IPS-11a (cell line): ENCODE measurements around the gene RPS6KA2.
A peak's percentile ranks its signal among the peaks of the same experiment; 100 is the strongest.

ENCODE experiments used
- H3K4me3 ChIP-seq: one replicate; pipeline ENCODE4 v1.5.1; 2013; ENCODE audit warnings: low read depth, low read length, control low read depth

The RPS6KA2 gene

GRCh38 chr6:166627033-166627874 is at the start of gene RPS6KA2:
RPS6KA2 (minus strand) TSS chr6:166627251; CDS start chr6:166627019, 232 bp downstream.
- H3K4me3 ChIP-seq: peak within 1 kb of the TSS; percentile 83

GRCh38 chr6:166676270-166676860 is 49.3 kb upstream of the RPS6KA2 start:
- H3K4me3 ChIP-seq: no peak overlapping the region

GRCh38 chr6:166675736-166676135 is 48.7 kb upstream of the RPS6KA2 start:
- H3K4me3 ChIP-seq: no peak overlapping the region

GRCh38 chr6:166673309-166673708 is 46.3 kb upstream of the RPS6KA2 start:
- H3K4me3 ChIP-seq: no peak overlapping the region

GRCh38 chr6:166672624-166673206 is 45.7 kb upstream of the RPS6KA2 start:
- no peak overlapping the region for H3K4me3 ChIP-seq

GRCh38 chr6:166672146-166672545 is 45.1 kb upstream of the RPS6KA2 start:
- no peak overlapping the region for H3K4me3 ChIP-seq

GRCh38 chr6:166671434-166672081 is 44.5 kb upstream of the RPS6KA2 start:
- H3K4me3 ChIP-seq: no peak overlapping the region

GRCh38 chr6:166670894-166671293 is 43.8 kb upstream of the RPS6KA2 start:
- no peak overlapping the region for H3K4me3 ChIP-seq

- H3K4me3 ChIP-seq: no peak overlapping the region
Measured at GRCh38 chr6:166670013-166670412, 43.0 kb upstream of the RPS6KA2 start.

- no peak overlapping the region for H3K4me3 ChIP-seq
Measured at GRCh38 chr6:166667796-166668610, 41.0 kb upstream of the RPS6KA2 start.

- no peak overlapping the region for H3K4me3 ChIP-seq
Measured at GRCh38 chr6:166664135-166664534, 37.1 kb upstream of the RPS6KA2 start.

- H3K4me3 ChIP-seq: no peak overlapping the region
Measured at GRCh38 chr6:166663568-166663967, 36.5 kb upstream of the RPS6KA2 start.

- H3K4me3 ChIP-seq: no peak overlapping the region
Measured at GRCh38 chr6:166662690-166663089, 35.6 kb upstream of the RPS6KA2 start.

- H3K4me3 ChIP-seq: no peak overlapping the region
Measured at GRCh38 chr6:166661327-166662085, 34.5 kb upstream of the RPS6KA2 start.

GRCh38 chr6:166660157-166660688 is 33.2 kb upstream of the RPS6KA2 start:
- H3K4me3 ChIP-seq: no peak overlapping the region

GRCh38 chr6:166659581-166659980 is 32.5 kb upstream of the RPS6KA2 start:
- no peak overlapping the region for H3K4me3 ChIP-seq

GRCh38 chr6:166658792-166659150 is 31.7 kb upstream of the RPS6KA2 start:
- no peak overlapping the region for H3K4me3 ChIP-seq

GRCh38 chr6:166658115-166658791 is 31.2 kb upstream of the RPS6KA2 start:
- no peak overlapping the region for H3K4me3 ChIP-seq

GRCh38 chr6:166657531-166657930 is 30.5 kb upstream of the RPS6KA2 start:
- H3K4me3 ChIP-seq: no peak overlapping the region
